WTC11 (cell line): ENCODE data around the gene SFT2D1. TPM values are rescaled to one million over a fixed set of nuclear protein-coding genes. Genes with fewer than 3 reads are reported as not detected.

Experiments used
- ATAC-seq: fragments of 200-7000 bp; cut with Tn5 transposase; 2 replicates; pipeline ENCODE4 v1.10.0; 2021; ENCODE audit warnings: mild to moderate bottlenecking, moderate library complexity
- Bru-seq: library from RNA; stranded (reverse); fragments of 400-500 nt; gene quantifications from one replicate; lab custom pipeline; 2021; lab: Mats Ljungman, UMichigan
- CTCF ChIA-PET: fragments of 300-600 bp; sonication (Branson Sonifier 250); formaldehyde crosslinking; loops from one replicate; lab custom pipeline; 2021; ENCODE audit warnings: antibody characterized with exemption; lab: Charles Lee
- POLR2A ChIA-PET: fragments of 350-600 bp; sonication (Branson Sonifier 250); formaldehyde crosslinking; loops from one replicate; lab custom pipeline; 2021; ENCODE audit warnings: antibody characterized with exemption; lab: Charles Lee
- DNase-seq: peaks from one replicate; pipeline ENCODE4 v3.0.0; 2021; ENCODE audit warnings: low spot score
- H3K27ac Mint-ChIP-seq: 2 replicates; pipeline ENCODE4 v1.8.0; 2021; ENCODE audit warnings: mixed read lengths
- H3K27me3 Mint-ChIP-seq: 2 replicates; pipeline ENCODE4 v1.8.0; 2021; ENCODE audit warnings: low read depth, mild to moderate bottlenecking, moderate library complexity, mixed read lengths
- H3K36me3 Mint-ChIP-seq: 2 replicates; pipeline ENCODE4 v1.8.0; 2021; ENCODE audit warnings: mixed read lengths
- H3K4me1 Mint-ChIP-seq: 2 replicates; pipeline ENCODE4 v1.8.0; 2022; ENCODE audit warnings: mixed read lengths
- H3K4me3 Mint-ChIP-seq: 2 replicates; pipeline ENCODE4 v1.8.0; 2021; ENCODE audit warnings: mild to moderate bottlenecking, moderate library complexity, mixed read lengths
- H3K9me3 Mint-ChIP-seq: 2 replicates; pipeline ENCODE4 v1.8.0; 2021; ENCODE audit warnings: mixed read lengths
- CREM ChIP-seq: sonication (generic); formaldehyde crosslinking; IDR thresholded peaks from 2 replicates; pipeline ENCODE4 v1.8.1; 2022; ENCODE audit warnings: mild to moderate bottlenecking, missing genetic modification reagents, moderate library complexity
- EMX1 ChIP-seq: fragments of 250-450 bp; sonication (Bioruptor Pico); IDR thresholded peaks from 2 replicates; pipeline ENCODE4 v1.8.0; 2021; ENCODE audit warnings: mild to moderate bottlenecking
- ETV6 ChIP-seq: sonication (generic); formaldehyde crosslinking; IDR thresholded peaks from 2 replicates; pipeline ENCODE4 v1.8.1; 2022; ENCODE audit warnings: mild to moderate bottlenecking, missing genetic modification reagents
- FOXP1 ChIP-seq: sonication (generic); formaldehyde crosslinking; IDR thresholded peaks from 2 replicates; pipeline ENCODE4 v1.8.0; 2022; ENCODE audit warnings: missing genetic modification reagents, mild to moderate bottlenecking, moderate library complexity, borderline replicate concordance
- GTF2I ChIP-seq: fragments of 250-450 bp; sonication (Bioruptor Pico); conservative IDR thresholded peaks from 2 replicates; pipeline ENCODE4 v1.4.0; 2021; ENCODE audit warnings: mild to moderate bottlenecking
- MYBL2 ChIP-seq: sonication (generic); formaldehyde crosslinking; IDR thresholded peaks from 2 replicates; pipeline ENCODE4 v1.8.1; 2023; ENCODE audit warnings: mild to moderate bottlenecking, moderate library complexity, missing genetic modification reagents
- NFATC4 ChIP-seq: fragments of 250-450 bp; sonication (Bioruptor Pico); IDR thresholded peaks from 2 replicates; pipeline ENCODE4 v1.9.0; 2021; ENCODE audit warnings: mild to moderate bottlenecking
- NFYB ChIP-seq: sonication (generic); formaldehyde crosslinking; conservative IDR thresholded peaks from 2 replicates; pipeline ENCODE4 v1.8.0; 2022; ENCODE audit warnings: low read depth, missing genetic modification reagents
- NR2C2 ChIP-seq: sonication (generic); formaldehyde crosslinking; IDR thresholded peaks from 2 replicates; pipeline ENCODE4 v1.8.0; 2022; ENCODE audit warnings: mild to moderate bottlenecking, missing genetic modification reagents
- RORB ChIP-seq: fragments of 250-450 bp; sonication (Bioruptor Pico); IDR thresholded peaks from 2 replicates; pipeline ENCODE4 v1.9.0; 2021; ENCODE audit warnings: mild to moderate bottlenecking
- ZNF219 ChIP-seq: sonication (generic); formaldehyde crosslinking; IDR thresholded peaks from 2 replicates; pipeline ENCODE4 v1.8.0; 2023; ENCODE audit warnings: missing genetic modification reagents, mild to moderate bottlenecking, borderline replicate concordance
- ZNF232 ChIP-seq: sonication (generic); formaldehyde crosslinking; IDR thresholded peaks from 2 replicates; pipeline ENCODE4 v1.8.0; 2022; ENCODE audit warnings: mild to moderate bottlenecking, missing genetic modification reagents
- long read RNA-seq, 3 experiments: library from RNA in 1 of 3; library from capped mRNA in 1 of 3; library from polyadenylated mRNA in 1 of 3; unstranded in 2 of 3; stranded (forward) in 1 of 3; transcript quantifications; one replicate each; pipeline ENCODE4 v2.0.0, GENCODE V29; 2021
- total RNA-seq: library from RNA; stranded (reverse); gene quantifications from 3 replicates; pipeline ENCODE4 v1.2.3, GENCODE V29; 2021
- TF ChIP-seq, protein P1 (sequence below): sonication (generic); formaldehyde crosslinking; conservative IDR thresholded peaks from 2 replicates; pipeline ENCODE4 v1.8.1; 2022; ENCODE audit warnings: mild to moderate bottlenecking, missing genetic modification reagents
- TF ChIP-seq, protein P2 (sequence below): sonication (generic); formaldehyde crosslinking; IDR thresholded peaks from 2 replicates; pipeline ENCODE4 v1.8.0; 2022; ENCODE audit warnings: mild to moderate bottlenecking, missing genetic modification reagents
- TF ChIP-seq, protein P3 (sequence below): sonication (generic); formaldehyde crosslinking; IDR thresholded peaks from 2 replicates; pipeline ENCODE4 v1.8.0; 2023; ENCODE audit warnings: missing genetic modification reagents, mild to moderate bottlenecking, borderline replicate concordance
- TF ChIP-seq, protein P4 (sequence below): sonication (generic); formaldehyde crosslinking; IDR thresholded peaks from 2 replicates; pipeline ENCODE4 v1.8.0; 2023; ENCODE audit warnings: mild to moderate bottlenecking, missing genetic modification reagents
- TF ChIP-seq, protein P5 (sequence below): sonication (generic); formaldehyde crosslinking; IDR thresholded peaks from 2 replicates; pipeline ENCODE4 v1.8.0; 2022; ENCODE audit warnings: mild to moderate bottlenecking, missing genetic modification reagents
- TF ChIP-seq, protein P6 (sequence below): sonication (generic); formaldehyde crosslinking; IDR thresholded peaks from 2 replicates; pipeline ENCODE4 v1.8.1; 2023; ENCODE audit warnings: mild to moderate bottlenecking, moderate library complexity, missing genetic modification reagents
- TF ChIP-seq, protein P7 (sequence below): sonication (generic); formaldehyde crosslinking; IDR thresholded peaks from 2 replicates; pipeline ENCODE4 v1.8.1; 2022; ENCODE audit warnings: low read depth, mild to moderate bottlenecking, moderate library complexity, missing genetic modification reagents, borderline replicate concordance

SFT2D1 gene
- total RNA-seq, result 48.0 to 53.1 TPM (median 49.4 TPM) in 3 replicates
- percentile 93 among the genes with signal in this experiment for Bru-seq, nascent RNA
- long read RNA-seq, experiment 1, transcript SFT2D1-201 (8 exons, 1,079 nt), result major isoform, 163 of 212 reads
- long read RNA-seq, experiment 1, partial matches to known transcripts, result 5 of 212 reads
- long read RNA-seq, experiment 1, other reads (novel, unspliced or antisense), result 40 of 212 reads
- long read RNA-seq, experiment 2, transcript SFT2D1-201 (8 exons, 1,079 nt), result major isoform, 15 of 82 reads
- long read RNA-seq, experiment 2, partial matches to known transcripts, result 8 of 82 reads
- long read RNA-seq, experiment 2, other reads (novel, unspliced or antisense), result 57 of 82 reads
- long read RNA-seq, experiment 3, transcript SFT2D1-201 (8 exons, 1,079 nt), result major isoform, 135 of 164 reads
- long read RNA-seq, experiment 3, partial matches to known transcripts, result 0 of 164 reads
- long read RNA-seq, experiment 3, other reads (novel, unspliced or antisense), result 29 of 164 reads

DNA sequence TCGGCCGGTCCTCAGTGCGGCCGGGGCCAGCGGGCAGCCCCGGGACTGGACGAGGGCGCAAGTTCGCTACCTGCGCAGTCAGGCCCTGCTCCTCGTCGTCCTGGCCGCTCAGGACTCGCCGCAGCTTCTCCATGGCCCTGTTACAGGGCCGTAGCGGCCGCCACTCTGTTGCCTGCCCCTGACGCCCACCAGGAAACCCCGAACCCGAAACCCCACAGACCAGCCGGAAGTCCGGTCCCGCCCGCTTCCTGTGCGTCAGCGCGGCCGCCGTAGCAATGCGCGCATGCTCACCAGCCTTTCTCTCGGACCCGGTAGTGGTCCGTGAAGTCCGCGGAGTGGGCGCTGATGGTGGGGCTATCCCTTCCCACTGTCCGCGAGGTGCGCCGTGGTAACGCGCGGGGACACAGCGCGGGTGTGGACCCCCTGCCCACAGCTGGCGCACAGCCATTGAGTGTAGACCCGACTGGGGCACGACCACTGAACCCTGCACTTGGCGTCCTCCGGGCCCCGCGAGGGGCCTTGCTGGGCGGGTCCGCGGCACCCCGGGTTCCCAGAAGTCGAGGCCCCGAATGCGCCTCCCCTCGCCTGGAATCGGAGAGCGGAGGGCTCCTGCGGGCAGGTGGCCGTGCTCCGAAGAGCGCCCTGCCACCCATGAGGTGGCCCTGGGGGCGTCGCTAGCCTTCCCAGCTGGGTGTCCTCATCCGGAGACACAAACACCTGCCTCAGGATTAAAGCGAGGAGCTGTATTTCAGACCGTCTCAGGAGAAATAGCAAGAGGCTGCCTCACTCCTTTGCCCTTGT lies at the start of gene SFT2D1:
SFT2D1 (minus strand) TSS at position 197 of the 801 bp plus-strand sequence; CDS start at position 133, 64 bp downstream.
- Mint-ChIP-seq H3K4me1 (peaks cover 15% of the 10 kb centered on the region), H3K27me3 (peaks cover 3% of the 10 kb centered on the region; the same call in 1 of the 2 replicates), H3K9me3 (no peaks in the 10 kb centered on the region), H3K4me3 (peak within 1 kb of the TSS; percentile 84), H3K36me3 (peaks cover 2% of the 10 kb centered on the region; the same call in 1 of the 2 replicates), H3K27ac (peak within 1 kb of the TSS; percentile 86)
- POLR2A ChIA-PET, result interaction anchor here (0.7 kb wide), 1 partner anchor 1298 kb away, joined by 4 read pairs; no protein-coding TSS in a partner anchor
- ATAC-seq (peak; percentile 87), DNase-seq (peak; percentile 77)
- CTCF ChIA-PET, result interaction anchor here (0.9 to 2.2 kb wide), 3 partner anchors 29 to 58 kb away, joined by 6 to 10 read pairs (median 7); no protein-coding TSS in a partner anchor
- TF ChIP-seq FOXP1 (CRISPR knock-in tag), result peak; percentile 81; the same call in 1 of the 2 replicates
- TF ChIP-seq, protein P1, sequence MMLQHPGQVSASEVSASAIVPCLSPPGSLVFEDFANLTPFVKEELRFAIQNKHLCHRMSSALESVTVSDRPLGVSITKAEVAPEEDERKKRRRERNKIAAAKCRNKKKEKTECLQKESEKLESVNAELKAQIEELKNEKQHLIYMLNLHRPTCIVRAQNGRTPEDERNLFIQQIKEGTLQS (CRISPR knock-in tag), result no peak
- TF ChIP-seq, protein P2, sequence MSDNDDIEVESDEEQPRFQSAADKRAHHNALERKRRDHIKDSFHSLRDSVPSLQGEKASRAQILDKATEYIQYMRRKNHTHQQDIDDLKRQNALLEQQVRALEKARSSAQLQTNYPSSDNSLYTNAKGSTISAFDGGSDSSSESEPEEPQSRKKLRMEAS (CRISPR knock-in tag), result peak; percentile 75
- TF ChIP-seq CREM (CRISPR knock-in tag), result peak; percentile 43; the same call in 1 of the 2 replicates
- no peak for TF ChIP-seq EMX1 (CRISPR knock-in tag)
- 0 out of 2 replicates have a peak, but pooled peaks have one; percentile 48 for TF ChIP-seq GTF2I (CRISPR knock-in tag)
- TF ChIP-seq ETV6 (CRISPR knock-in tag), result peak; percentile 64
- TF ChIP-seq, protein P3, sequence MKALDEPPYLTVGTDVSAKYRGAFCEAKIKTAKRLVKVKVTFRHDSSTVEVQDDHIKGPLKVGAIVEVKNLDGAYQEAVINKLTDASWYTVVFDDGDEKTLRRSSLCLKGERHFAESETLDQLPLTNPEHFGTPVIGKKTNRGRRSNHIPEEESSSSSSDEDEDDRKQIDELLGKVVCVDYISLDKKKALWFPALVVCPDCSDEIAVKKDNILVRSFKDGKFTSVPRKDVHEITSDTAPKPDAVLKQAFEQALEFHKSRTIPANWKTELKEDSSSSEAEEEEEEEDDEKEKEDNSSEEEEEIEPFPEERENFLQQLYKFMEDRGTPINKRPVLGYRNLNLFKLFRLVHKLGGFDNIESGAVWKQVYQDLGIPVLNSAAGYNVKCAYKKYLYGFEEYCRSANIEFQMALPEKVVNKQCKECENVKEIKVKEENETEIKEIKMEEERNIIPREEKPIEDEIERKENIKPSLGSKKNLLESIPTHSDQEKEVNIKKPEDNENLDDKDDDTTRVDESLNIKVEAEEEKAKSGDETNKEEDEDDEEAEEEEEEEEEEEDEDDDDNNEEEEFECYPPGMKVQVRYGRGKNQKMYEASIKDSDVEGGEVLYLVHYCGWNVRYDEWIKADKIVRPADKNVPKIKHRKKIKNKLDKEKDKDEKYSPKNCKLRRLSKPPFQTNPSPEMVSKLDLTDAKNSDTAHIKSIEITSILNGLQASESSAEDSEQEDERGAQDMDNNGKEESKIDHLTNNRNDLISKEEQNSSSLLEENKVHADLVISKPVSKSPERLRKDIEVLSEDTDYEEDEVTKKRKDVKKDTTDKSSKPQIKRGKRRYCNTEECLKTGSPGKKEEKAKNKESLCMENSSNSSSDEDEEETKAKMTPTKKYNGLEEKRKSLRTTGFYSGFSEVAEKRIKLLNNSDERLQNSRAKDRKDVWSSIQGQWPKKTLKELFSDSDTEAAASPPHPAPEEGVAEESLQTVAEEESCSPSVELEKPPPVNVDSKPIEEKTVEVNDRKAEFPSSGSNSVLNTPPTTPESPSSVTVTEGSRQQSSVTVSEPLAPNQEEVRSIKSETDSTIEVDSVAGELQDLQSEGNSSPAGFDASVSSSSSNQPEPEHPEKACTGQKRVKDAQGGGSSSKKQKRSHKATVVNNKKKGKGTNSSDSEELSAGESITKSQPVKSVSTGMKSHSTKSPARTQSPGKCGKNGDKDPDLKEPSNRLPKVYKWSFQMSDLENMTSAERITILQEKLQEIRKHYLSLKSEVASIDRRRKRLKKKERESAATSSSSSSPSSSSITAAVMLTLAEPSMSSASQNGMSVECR, result peak; percentile 61; the same call in 1 of the 2 replicates
- TF ChIP-seq, protein P4, sequence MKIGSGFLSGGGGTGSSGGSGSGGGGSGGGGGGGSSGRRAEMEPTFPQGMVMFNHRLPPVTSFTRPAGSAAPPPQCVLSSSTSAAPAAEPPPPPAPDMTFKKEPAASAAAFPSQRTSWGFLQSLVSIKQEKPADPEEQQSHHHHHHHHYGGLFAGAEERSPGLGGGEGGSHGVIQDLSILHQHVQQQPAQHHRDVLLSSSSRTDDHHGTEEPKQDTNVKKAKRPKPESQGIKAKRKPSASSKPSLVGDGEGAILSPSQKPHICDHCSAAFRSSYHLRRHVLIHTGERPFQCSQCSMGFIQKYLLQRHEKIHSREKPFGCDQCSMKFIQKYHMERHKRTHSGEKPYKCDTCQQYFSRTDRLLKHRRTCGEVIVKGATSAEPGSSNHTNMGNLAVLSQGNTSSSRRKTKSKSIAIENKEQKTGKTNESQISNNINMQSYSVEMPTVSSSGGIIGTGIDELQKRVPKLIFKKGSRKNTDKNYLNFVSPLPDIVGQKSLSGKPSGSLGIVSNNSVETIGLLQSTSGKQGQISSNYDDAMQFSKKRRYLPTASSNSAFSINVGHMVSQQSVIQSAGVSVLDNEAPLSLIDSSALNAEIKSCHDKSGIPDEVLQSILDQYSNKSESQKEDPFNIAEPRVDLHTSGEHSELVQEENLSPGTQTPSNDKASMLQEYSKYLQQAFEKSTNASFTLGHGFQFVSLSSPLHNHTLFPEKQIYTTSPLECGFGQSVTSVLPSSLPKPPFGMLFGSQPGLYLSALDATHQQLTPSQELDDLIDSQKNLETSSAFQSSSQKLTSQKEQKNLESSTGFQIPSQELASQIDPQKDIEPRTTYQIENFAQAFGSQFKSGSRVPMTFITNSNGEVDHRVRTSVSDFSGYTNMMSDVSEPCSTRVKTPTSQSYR, result no peak
- no peak for TF ChIP-seq NR2C2 (CRISPR knock-in tag)
- TF ChIP-seq MYBL2 (CRISPR knock-in tag), result no peak
- TF ChIP-seq ZNF232 (CRISPR knock-in tag), result peak; percentile 91
- TF ChIP-seq NFYB, result no peak
- TF ChIP-seq, protein P5, sequence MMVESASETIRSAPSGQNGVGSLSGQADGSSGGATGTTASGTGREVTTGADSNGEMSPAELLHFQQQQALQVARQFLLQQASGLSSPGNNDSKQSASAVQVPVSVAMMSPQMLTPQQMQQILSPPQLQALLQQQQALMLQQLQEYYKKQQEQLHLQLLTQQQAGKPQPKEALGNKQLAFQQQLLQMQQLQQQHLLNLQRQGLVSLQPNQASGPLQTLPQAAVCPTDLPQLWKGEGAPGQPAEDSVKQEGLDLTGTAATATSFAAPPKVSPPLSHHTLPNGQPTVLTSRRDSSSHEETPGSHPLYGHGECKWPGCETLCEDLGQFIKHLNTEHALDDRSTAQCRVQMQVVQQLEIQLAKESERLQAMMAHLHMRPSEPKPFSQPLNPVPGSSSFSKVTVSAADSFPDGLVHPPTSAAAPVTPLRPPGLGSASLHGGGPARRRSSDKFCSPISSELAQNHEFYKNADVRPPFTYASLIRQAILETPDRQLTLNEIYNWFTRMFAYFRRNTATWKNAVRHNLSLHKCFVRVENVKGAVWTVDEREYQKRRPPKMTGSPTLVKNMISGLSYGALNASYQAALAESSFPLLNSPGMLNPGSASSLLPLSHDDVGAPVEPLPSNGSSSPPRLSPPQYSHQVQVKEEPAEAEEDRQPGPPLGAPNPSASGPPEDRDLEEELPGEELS (CRISPR knock-in tag), result peak; percentile 83; the same call in 1 of the 2 replicates
- TF ChIP-seq, protein P6, sequence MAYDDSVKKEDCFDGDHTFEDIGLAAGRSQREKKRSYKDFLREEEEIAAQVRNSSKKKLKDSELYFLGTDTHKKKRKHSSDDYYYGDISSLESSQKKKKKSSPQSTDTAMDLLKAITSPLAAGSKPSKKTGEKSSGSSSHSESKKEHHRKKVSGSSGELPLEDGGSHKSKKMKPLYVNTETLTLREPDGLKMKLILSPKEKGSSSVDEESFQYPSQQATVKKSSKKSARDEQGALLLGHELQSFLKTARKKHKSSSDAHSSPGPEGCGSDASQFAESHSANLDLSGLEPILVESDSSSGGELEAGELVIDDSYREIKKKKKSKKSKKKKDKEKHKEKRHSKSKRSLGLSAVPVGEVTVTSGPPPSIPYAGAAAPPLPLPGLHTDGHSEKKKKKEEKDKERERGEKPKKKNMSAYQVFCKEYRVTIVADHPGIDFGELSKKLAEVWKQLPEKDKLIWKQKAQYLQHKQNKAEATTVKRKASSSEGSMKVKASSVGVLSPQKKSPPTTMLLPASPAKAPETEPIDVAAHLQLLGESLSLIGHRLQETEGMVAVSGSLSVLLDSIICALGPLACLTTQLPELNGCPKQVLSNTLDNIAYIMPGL (CRISPR knock-in tag), result no peak
- TF ChIP-seq NFATC4 (CRISPR knock-in tag), result no peak
- TF ChIP-seq ZNF219 (CRISPR knock-in tag), result no peak
- TF ChIP-seq, protein P7, sequence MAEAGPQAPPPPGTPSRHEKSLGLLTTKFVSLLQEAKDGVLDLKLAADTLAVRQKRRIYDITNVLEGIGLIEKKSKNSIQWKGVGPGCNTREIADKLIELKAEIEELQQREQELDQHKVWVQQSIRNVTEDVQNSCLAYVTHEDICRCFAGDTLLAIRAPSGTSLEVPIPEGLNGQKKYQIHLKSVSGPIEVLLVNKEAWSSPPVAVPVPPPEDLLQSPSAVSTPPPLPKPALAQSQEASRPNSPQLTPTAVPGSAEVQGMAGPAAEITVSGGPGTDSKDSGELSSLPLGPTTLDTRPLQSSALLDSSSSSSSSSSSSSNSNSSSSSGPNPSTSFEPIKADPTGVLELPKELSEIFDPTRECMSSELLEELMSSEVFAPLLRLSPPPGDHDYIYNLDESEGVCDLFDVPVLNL (CRISPR knock-in tag), result peak; percentile 32; the same call in 1 of the 2 replicates
- TF ChIP-seq RORB, result no peak
